DND-41 (cell line): ENCODE measurements around the gene DNAH17.

ENCODE experiments used
- EZH2 ChIP-seq: IDR thresholded peaks from 3 replicates; pipeline ENCODE4 v1.6.1; 2012; ENCODE audit warnings: borderline replicate concordance, low read depth, mild to moderate bottlenecking, moderate library complexity, low read length, inconsistent platforms; ENCODE audit not compliant: severe bottlenecking
- TF ChIP-seq, protein P1 (sequence below): IDR thresholded peaks from 2 replicates; pipeline ENCODE4 v1.5.1; 2012; ENCODE audit warnings: borderline replicate concordance, low read length, moderate library complexity, mild to moderate bottlenecking; ENCODE audit not compliant: poor library complexity, severe bottlenecking; ENCODE audit errors: extremely low read depth

DNA sequence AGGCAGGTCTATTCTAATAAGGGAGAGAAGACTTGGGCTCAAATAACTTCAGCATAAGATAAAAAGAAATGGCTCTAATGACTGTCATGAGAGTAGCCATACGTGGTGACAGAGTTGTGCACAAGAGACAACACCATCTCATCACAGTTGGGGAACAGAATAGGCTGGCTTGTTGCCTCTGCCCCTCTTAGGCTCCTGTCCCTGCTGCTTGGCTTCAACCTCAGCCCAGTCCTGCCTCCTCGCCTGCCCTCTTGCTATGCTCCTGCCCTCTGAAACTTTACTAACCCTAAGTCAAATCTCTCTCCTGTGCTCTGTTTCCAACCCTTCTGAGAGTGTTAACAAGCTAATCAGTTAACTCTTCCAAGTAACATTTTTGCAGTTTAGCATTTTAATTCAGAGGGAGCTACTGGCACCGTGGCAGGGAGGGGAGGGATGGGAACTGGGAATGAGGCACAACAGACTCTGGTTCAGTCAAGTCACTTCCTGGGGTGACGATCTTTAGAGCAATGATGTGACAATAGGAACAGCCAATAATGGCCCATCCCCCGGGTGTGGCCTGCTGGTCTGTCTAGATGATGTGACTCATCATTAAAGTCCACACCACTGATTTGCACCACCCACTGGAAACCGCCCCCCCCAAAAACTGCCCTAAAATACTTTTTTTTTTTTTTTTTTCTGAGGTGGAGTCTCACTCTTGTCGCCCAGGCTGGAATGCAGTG is 35.5 kb downstream of the DNAH17 start:
- TF ChIP-seq, protein P1, sequence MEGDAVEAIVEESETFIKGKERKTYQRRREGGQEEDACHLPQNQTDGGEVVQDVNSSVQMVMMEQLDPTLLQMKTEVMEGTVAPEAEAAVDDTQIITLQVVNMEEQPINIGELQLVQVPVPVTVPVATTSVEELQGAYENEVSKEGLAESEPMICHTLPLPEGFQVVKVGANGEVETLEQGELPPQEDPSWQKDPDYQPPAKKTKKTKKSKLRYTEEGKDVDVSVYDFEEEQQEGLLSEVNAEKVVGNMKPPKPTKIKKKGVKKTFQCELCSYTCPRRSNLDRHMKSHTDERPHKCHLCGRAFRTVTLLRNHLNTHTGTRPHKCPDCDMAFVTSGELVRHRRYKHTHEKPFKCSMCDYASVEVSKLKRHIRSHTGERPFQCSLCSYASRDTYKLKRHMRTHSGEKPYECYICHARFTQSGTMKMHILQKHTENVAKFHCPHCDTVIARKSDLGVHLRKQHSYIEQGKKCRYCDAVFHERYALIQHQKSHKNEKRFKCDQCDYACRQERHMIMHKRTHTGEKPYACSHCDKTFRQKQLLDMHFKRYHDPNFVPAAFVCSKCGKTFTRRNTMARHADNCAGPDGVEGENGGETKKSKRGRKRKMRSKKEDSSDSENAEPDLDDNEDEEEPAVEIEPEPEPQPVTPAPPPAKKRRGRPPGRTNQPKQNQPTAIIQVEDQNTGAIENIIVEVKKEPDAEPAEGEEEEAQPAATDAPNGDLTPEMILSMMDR, result no peak
- no peak for TF ChIP-seq EZH2
